ENCODE measurements around the gene SRSF8. TPM values are rescaled to one million over a fixed set of nuclear protein-coding genes. Genes with fewer than 3 reads are reported as not detected.

The SRSF8 gene
- total and polyA plus RNA-seq, 2 donors (not counting 1 experiment from before 2014, with no cell fraction given) = 44.4 to 69.5 TPM

- Histone ChIP-seq H3K9me3 (ENCODE audit: control extremely low read depth in 1 of 3, control insufficient read depth in 2 of 3, insufficient read depth in 1 of 3, low read length in 2 of 3) (no peaks in the 10 kb centered on the region), H3K4me2 (replicated peaks; ENCODE audit: low read depth, low read length, poor library complexity, severe bottlenecking) (peak within 1 kb of the TSS; percentile 85), H3K27me3 (replicated peaks in 1 of 4; ENCODE audit: control extremely low read depth in 1 of 4, control insufficient read depth in 3 of 4, insufficient read depth in 4 of 4, low read length in 3 of 4) (no peaks in the 10 kb centered on the region), H3K4me3 (ENCODE audit: control extremely low read depth in 1 of 5, extremely low read depth in 1 of 5, insufficient read depth in 1 of 5, low read depth in 2 of 5, low read length in 4 of 5) (peak within 1 kb of the TSS; percentile 13 to 82 (median 79)), H4K20me1 (ENCODE audit: control insufficient read depth, insufficient read depth, low read length, poor library complexity, severe bottlenecking) (peaks cover 10% of the 10 kb centered on the region), H3K9ac (ENCODE audit: low read length) (peak within 1 kb of the TSS; percentile 83), H3K27ac (ENCODE audit: low read length in 2 of 2) (peak within 1 kb of the TSS; percentile 79 to 94), H3K79me2 (ENCODE audit: control insufficient read depth, insufficient read depth, low read length) (peaks cover 49% of the 10 kb centered on the region), H2AFZ (ENCODE audit: insufficient read depth, low read depth, low read length, poor library complexity, severe bottlenecking) (peak within 1 kb of the TSS; percentile 95), H3K4me1 (ENCODE audit: control insufficient read depth in 2 of 2, insufficient read depth in 2 of 2, low read length in 2 of 2) (peaks cover 50 to 52% of the 10 kb centered on the region in 2 donors), H3K36me3 (replicated peaks in 1 of 2; ENCODE audit: control extremely low read depth in 1 of 2, control insufficient read depth in 1 of 2, extremely low read depth in 1 of 2, insufficient read depth in 2 of 2, low read length in 1 of 2) (no peaks in the 10 kb centered on the region)
- under 1% methylated on average over 106 of the region's 106 CpGs for WGBS (ENCODE audit: insufficient coverage)
- Mint-ChIP-seq H3K9me3 (ENCODE audit: insufficient read depth) (no peaks in the 10 kb centered on the region), H3K4me3 (peak within 1 kb of the TSS; percentile 94), H3K27ac (peak within 1 kb of the TSS; percentile 98), H3K4me1 (peaks cover 59% of the 10 kb centered on the region), H3K27me3 (no peaks in the 10 kb centered on the region)
- intact Hi-C loops (cut with micrococcal nuclease) = loop anchor here (1.0 to 5.0 kb wide), 7 partner anchors 23 to 699 kb away; partner anchors contain the start of genes ANKRD49, CWC15, FAM76B and KDM4D
- POLR2A ChIA-PET = interaction anchor here (0.9 to 3.2 kb wide), 8 partner anchors 9 to 700 kb away, joined by 3 to 46 read pairs (median 6); partner anchors contain the start of genes CEP57, CWC15, FAM76B and KDM4D
- DNase-seq = peak; percentile 93
- CTCF ChIA-PET = interaction anchor here (1.0 to 7.0 kb wide), 15 partner anchors 9 to 702 kb away, joined by 3 to 96 read pairs (median 3); partner anchors contain the start of genes SESN3 and SRSF8
- ATAC-seq (ENCODE audit: low read depth) = peak; percentile 94
- TF ChIP-seq EZH2 (IDR thresholded peaks at IDR 0.05; ENCODE audit: borderline replicate concordance, insufficient read depth, low read depth, low read length, poor library complexity, severe bottlenecking) (no peak), CTCF (IDR thresholded peaks at IDR 0.05) (no peak)
Observed at GRCh38 chr11:95089620-95090542, 23.2 kb downstream of the SRSF8 start, which contains the start of gene ENDOD1. Gene ENDOD1 (plus strand): TSS chr11:95089846. CDS start chr11:95089928, 82 bp downstream.

Measured in B cell (primary cell).